Measurements from ENCODE around the gene MTM1. TPM values are rescaled to one million over a fixed set of nuclear protein-coding genes. Genes with fewer than 3 reads are reported as not detected.

MTM1 gene
- total RNA-seq, 4 donors from 2014 or later, result 13.5 to 27.2 (median 17.8) TPM

DNA sequence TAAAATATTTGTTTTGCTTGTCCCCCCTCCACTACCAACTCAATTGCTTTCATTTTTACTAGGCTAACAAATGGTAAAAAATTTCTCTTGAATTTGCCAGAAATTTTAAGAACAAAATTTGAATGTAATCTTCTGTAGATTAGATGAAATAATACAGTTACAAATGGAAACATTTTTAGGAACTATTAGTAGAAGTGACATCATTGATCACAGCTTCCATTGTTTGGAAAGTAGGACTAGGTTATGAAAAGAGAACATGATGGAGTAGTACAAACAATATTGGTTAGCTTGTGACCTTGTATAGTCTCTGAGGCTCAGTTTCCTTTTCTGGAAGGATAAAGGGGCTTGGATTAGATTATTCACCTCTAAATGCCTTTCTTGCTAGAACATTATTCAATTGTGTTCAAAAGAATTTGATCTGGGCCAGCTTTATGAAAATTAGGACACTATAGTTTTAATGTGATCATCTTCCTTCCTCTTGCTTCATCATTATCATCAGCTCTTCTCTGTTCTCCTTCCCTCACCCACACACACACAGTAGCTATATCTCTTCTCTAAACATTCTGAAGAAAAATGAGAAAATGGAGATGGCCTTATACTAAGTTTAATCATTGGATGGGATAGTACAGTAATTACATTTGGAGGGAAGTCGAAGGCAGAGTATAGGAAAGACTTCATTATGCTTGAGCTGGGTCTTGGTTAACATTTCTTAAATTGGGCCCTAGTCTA is 134.7 kb downstream of the MTM1 start:
- no peak for TF ChIP-seq POLR2A (IDR thresholded peaks at IDR 0.05)
- TF ChIP-seq, protein P1, sequence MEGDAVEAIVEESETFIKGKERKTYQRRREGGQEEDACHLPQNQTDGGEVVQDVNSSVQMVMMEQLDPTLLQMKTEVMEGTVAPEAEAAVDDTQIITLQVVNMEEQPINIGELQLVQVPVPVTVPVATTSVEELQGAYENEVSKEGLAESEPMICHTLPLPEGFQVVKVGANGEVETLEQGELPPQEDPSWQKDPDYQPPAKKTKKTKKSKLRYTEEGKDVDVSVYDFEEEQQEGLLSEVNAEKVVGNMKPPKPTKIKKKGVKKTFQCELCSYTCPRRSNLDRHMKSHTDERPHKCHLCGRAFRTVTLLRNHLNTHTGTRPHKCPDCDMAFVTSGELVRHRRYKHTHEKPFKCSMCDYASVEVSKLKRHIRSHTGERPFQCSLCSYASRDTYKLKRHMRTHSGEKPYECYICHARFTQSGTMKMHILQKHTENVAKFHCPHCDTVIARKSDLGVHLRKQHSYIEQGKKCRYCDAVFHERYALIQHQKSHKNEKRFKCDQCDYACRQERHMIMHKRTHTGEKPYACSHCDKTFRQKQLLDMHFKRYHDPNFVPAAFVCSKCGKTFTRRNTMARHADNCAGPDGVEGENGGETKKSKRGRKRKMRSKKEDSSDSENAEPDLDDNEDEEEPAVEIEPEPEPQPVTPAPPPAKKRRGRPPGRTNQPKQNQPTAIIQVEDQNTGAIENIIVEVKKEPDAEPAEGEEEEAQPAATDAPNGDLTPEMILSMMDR (IDR thresholded peaks at IDR 0.05), result no peak
- TF ChIP-seq EP300 (IDR thresholded peaks at IDR 0.05), result no peak
- no peak overlapping the region for H3K27ac ChIP-seq
- no peaks in the 10 kb centered on the region for H3K27me3 ChIP-seq
- 86 to 88% methylated on average over 1 of the region's 1 CpG for WGBS, 2 donors
- no peak for DNase-seq (ENCODE audit: low spot score in 2 of 2)
- H3K4me1 ChIP-seq, result no peaks in the 10 kb centered on the region
- no peaks in the 10 kb centered on the region for H3K36me3 ChIP-seq
- no peaks in the 10 kb centered on the region for H3K9me3 ChIP-seq
- no peak overlapping the region for H3K4me3 ChIP-seq

DNA sequence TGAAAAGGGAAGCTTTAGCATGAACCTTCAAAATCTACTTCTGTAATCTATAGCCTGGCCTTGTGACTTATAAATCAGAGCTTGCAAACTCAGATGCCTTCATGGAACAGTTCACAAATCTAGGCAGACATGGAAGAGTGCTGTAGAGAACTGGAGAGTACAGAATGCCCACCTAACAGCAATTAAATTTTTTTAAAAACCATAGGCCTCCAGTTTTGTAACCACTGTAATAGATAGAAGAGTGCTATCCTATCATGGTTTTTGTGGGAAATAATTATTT is 135.2 kb downstream of the MTM1 start:
- Histone ChIP-seq H3K4me3 (no peak overlapping the region), H3K36me3 (no peaks in the 10 kb centered on the region), H3K9me3 (no peaks in the 10 kb centered on the region), H3K4me1 (no peaks in the 10 kb centered on the region), H3K27ac (no peak overlapping the region), H3K27me3 (no peaks in the 10 kb centered on the region)
- TF ChIP-seq POLR2A (IDR thresholded peaks at IDR 0.05) (no peak), EP300 (IDR thresholded peaks at IDR 0.05) (no peak)
- TF ChIP-seq, protein P1 (IDR thresholded peaks at IDR 0.05), result no peak
- no peak for DNase-seq (ENCODE audit: low spot score in 2 of 2)

DNA sequence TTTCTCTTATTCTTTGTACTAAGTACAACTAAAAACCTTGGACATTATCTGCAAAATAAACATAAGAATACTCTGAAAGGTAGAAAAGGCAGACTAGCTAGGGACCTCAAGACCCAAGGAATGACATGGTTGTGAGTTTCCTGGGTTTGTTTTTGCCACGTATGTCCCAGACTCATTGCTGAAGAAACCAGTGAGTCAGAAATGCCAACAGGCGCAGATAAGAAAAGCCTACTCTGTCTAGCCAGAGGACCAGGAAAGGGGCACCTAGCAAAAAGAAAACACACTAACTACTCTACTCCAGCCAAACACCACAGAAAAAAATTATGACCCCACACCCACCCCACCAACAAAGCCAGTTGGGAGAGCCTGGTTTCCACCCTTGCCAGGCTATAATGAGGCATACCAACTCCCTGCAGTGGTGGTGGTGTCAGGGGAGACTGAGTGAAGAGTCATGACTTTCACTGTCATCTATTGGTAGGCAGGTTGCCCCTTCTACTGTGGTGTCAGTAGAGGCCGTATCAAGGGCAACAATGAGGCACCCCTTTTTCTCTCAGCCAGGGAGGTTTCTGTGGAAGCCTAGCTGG is 135.7 kb downstream of the MTM1 start:
- Histone ChIP-seq H3K27me3 (no peaks in the 10 kb centered on the region), H3K4me1 (no peaks in the 10 kb centered on the region), H3K36me3 (no peaks in the 10 kb centered on the region), H3K9me3 (no peaks in the 10 kb centered on the region), H3K27ac (no peak overlapping the region), H3K4me3 (no peak overlapping the region)
- WGBS, 2 donors, result 77 to 90% methylated on average over 2 to 3 of the region's 3 CpGs
- TF ChIP-seq, protein P1 (IDR thresholded peaks at IDR 0.05), result no peak
- TF ChIP-seq EP300 (IDR thresholded peaks at IDR 0.05) (no peak), POLR2A (IDR thresholded peaks at IDR 0.05) (no peak)
- DNase-seq (ENCODE audit: low spot score in 2 of 2), result no peak

DNA sequence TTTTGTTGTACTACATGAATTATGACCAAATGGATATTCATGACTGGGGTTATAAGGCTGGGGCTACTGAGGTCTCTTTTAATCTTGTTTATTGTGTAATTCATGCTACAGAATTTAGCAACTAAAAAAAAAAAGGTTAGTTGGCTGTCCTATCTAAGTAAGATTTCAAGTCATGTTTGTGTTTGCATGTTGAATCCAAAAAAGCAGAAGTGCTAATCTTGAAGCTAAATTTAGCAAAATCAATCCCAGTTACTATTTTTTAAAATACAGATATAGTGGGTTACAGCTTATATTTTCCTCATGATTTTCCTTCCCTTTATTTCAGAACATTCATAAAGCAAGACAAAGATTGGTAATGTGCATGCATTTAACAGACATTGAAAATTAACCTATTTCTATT is 144.2 kb downstream of the MTM1 start:
- H3K27ac ChIP-seq, result no peak overlapping the region
- H3K4me1 ChIP-seq, result peaks cover 0 to 6% (median 0%) of the 10 kb centered on the region in 4 donors
- H3K4me3 ChIP-seq, result no peak overlapping the region
- TF ChIP-seq EP300 (IDR thresholded peaks at IDR 0.05) (no peak), POLR2A (IDR thresholded peaks at IDR 0.05) (no peak)
- TF ChIP-seq, protein P1 (IDR thresholded peaks at IDR 0.05), result no peak
- H3K36me3 ChIP-seq, result no peaks in the 10 kb centered on the region
- DNase-seq (ENCODE audit: low spot score in 2 of 2), result no peak
- no peaks in the 10 kb centered on the region for H3K27me3 ChIP-seq
- no peaks in the 10 kb centered on the region for H3K9me3 ChIP-seq

DNA sequence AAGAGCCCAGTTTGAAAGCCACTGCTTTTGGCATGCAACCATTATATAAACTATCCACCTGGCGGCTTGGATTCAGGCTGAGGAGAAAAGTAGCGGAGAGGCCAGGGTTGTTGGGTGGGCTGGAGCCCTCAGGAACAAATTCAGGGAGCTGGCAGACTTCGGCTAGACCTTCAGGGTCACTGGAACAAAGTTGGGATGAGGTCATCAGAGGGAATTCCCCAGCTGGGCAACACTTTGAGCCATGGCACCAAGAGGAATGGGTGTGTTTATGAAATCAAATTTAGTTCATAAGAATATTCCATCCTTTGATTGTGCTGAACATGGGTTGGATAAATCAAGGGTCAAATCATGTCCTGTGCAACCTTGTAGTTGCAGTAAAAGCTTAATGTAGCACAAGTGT is 146.8 kb downstream of the MTM1 start:
- Histone ChIP-seq H3K27me3 (no peaks in the 10 kb centered on the region), H3K27ac (no peak overlapping the region), H3K9me3 (no peaks in the 10 kb centered on the region), H3K36me3 (no peaks in the 10 kb centered on the region), H3K4me1 (peaks cover 0 to 6% (median 0%) of the 10 kb centered on the region in 4 donors), H3K4me3 (no peak overlapping the region)
- 50 to 72% methylated on average over 3 of the region's 3 CpGs for WGBS, 2 donors
- DNase-seq (ENCODE audit: low spot score in 2 of 2), result no peak
- TF ChIP-seq POLR2A (IDR thresholded peaks at IDR 0.05), result no peak
- TF ChIP-seq, protein P1 (IDR thresholded peaks at IDR 0.05), result no peak
- no peak for TF ChIP-seq EP300 (IDR thresholded peaks at IDR 0.05)
